ENCODE measurements around the gene ASXL3.

GRCh38 chr18:33571998-33572787 is 5.8 kb upstream of the ASXL3 start:
- no peak for TF ChIP-seq CTCF (IDR thresholded peaks at IDR 0.05; ENCODE audit: borderline replicate concordance, extremely low read depth, low read length, poor library complexity, severe bottlenecking)
- TF ChIP-seq EZH2 (IDR thresholded peaks at IDR 0.05; ENCODE audit: borderline replicate concordance, low read depth, low read length, severe bottlenecking) = no peak
